Measurements from ENCODE around the gene KCNQ4.
A peak's percentile ranks its signal among the peaks of the same experiment; 100 is the strongest.

Gene KCNQ4

GRCh38 chr1:40844079-40844478 is 60.5 kb downstream of the KCNQ4 start:
- no peak for DNase-seq

GRCh38 chr1:40844887-40845878 is 61.6 kb downstream of the KCNQ4 start:
- peak in 1 of 2 donors; percentile 27 for DNase-seq

- no peak for DNase-seq
Measured at GRCh38 chr1:40845895-40846294, 62.3 kb downstream of the KCNQ4 start.

GRCh38 chr1:40847023-40847745 is 63.6 kb downstream of the KCNQ4 start:
- DNase-seq = no peak

GRCh38 chr1:40848530-40849189 is 65.1 kb downstream of the KCNQ4 start:
- DNase-seq = no peak

- DNase-seq = peak; percentile 76 to 82
Measured at GRCh38 chr1:40849801-40850592, 66.4 kb downstream of the KCNQ4 start.

GRCh38 chr1:40851643-40852042 is 68.1 kb downstream of the KCNQ4 start:
- no peak for DNase-seq

GRCh38 chr1:40853113-40853884 is 69.7 kb downstream of the KCNQ4 start:
- no peak for DNase-seq

GRCh38 chr1:40853885-40854170 is 70.2 kb downstream of the KCNQ4 start:
- no peak for DNase-seq

GRCh38 chr1:40855513-40855912 is 71.9 kb downstream of the KCNQ4 start:
- DNase-seq = peak in 1 of 2 donors; percentile 18

GRCh38 chr1:40856116-40856515 is 72.5 kb downstream of the KCNQ4 start:
- DNase-seq = no peak

GRCh38 chr1:40856656-40857302 is 73.2 kb downstream of the KCNQ4 start:
- no peak for DNase-seq

- no peak for DNase-seq
Measured at GRCh38 chr1:40857737-40858136, 74.2 kb downstream of the KCNQ4 start.

- no peak for DNase-seq
Measured at GRCh38 chr1:40858856-40859416, 75.3 kb downstream of the KCNQ4 start.

- peak in 1 of 2 donors; percentile 23 for DNase-seq
Measured at GRCh38 chr1:40860706-40861223, 77.2 kb downstream of the KCNQ4 start.

GRCh38 chr1:40861224-40862003 is 77.8 kb downstream of the KCNQ4 start:
- DNase-seq = peak; percentile 12 to 25

- DNase-seq = peak; percentile 95 to 98
Measured at GRCh38 chr1:40862008-40862863, 78.6 kb downstream of the KCNQ4 start, which contains the start of gene CITED4. Gene CITED4 (minus strand): TSS chr1:40862363. CDS start chr1:40862127, 236 bp downstream.

GRCh38 chr1:40868051-40868723 is 84.6 kb downstream of the KCNQ4 start:
- no peak for DNase-seq
